Natural killer cell (primary cell): ENCODE measurements around the gene CARD18. TPM values are rescaled to one million over a fixed set of nuclear protein-coding genes. Genes with fewer than 3 reads are reported as not detected.

Source experiments
- ATAC-seq, 3 donors: fragments of 150-1000 bp in 2 of 3; fragments of 200-7000 bp in 1 of 3; cut with Tn5 transposase; 1 replicate in 1 of 3; 2 replicates in 2 of 3; pipeline ENCODE4 v1.10.0; 2021; ENCODE audit warnings: mild to moderate bottlenecking in 2 of 3, moderate library complexity in 2 of 3
- DNase-seq, 2 donors: peaks; one replicate each; pipeline versions ENCODE4 v3.0.0 to v3.0.0-alpha.2; 2013 to 2021; ENCODE audit warnings: mixed read lengths in 1 of 2
- H3K27ac ChIP-seq: one replicate; pipeline ENCODE4 v1.5.1; 2013; ENCODE audit warnings: mild to moderate bottlenecking, low read length
- H3K27me3 ChIP-seq: one replicate; pipeline ENCODE4 v1.6.1; 2013; ENCODE audit warnings: low read length; ENCODE audit not compliant: control insufficient read depth, insufficient read depth
- H3K36me3 ChIP-seq: one replicate; pipeline ENCODE4 v1.6.1; 2013; ENCODE audit warnings: low read length; ENCODE audit not compliant: control insufficient read depth, insufficient read depth
- H3K4me1 ChIP-seq: one replicate; pipeline ENCODE4 v1.6.1; 2013; ENCODE audit warnings: low read length; ENCODE audit not compliant: control insufficient read depth, insufficient read depth
- H3K4me3 ChIP-seq: one replicate; pipeline ENCODE4 v1.5.1; 2013; ENCODE audit warnings: low read length
- H3K9me3 ChIP-seq: one replicate; pipeline ENCODE4 v1.6.1; 2013; ENCODE audit warnings: low read length; ENCODE audit not compliant: control insufficient read depth, insufficient read depth
- H3K27ac Mint-ChIP-seq, 2 donors: one replicate each; pipeline ENCODE4 v1.8.0; 2022; ENCODE audit warnings: mild to moderate bottlenecking in 2 of 2, mixed read lengths in 2 of 2, moderate library complexity in 1 of 2
- H3K27me3 Mint-ChIP-seq, 2 donors: one replicate each; pipeline ENCODE4 v1.8.0; 2022; ENCODE audit warnings: low read depth in 2 of 2, mixed read lengths in 2 of 2
- H3K36me3 Mint-ChIP-seq: one replicate; pipeline ENCODE4 v1.8.0; 2022; ENCODE audit warnings: mixed read lengths
- H3K4me1 Mint-ChIP-seq, 2 donors: one replicate each; pipeline ENCODE4 v1.8.0; 2022; ENCODE audit warnings: mixed read lengths in 2 of 2
- H3K4me3 Mint-ChIP-seq: one replicate; pipeline ENCODE4 v1.8.0; 2022; ENCODE audit warnings: mild to moderate bottlenecking, moderate library complexity, mixed read lengths
- H3K9me3 Mint-ChIP-seq, 2 donors: one replicate each; pipeline ENCODE4 v1.8.0; 2022; ENCODE audit warnings: mixed read lengths in 2 of 2
- WGBS: methylation state at CpG from one replicate; pipeline ENCODE4 v1.1.7; 2013; ENCODE audit warnings: missing lambda C conversion rate; ENCODE audit not compliant: insufficient coverage; 5-methylcytosine and 5-hydroxymethylcytosine counted together
- intact Hi-C: fragments of 100-400 bp; cut with micrococcal nuclease; formaldehyde crosslinking; loops from one replicate; pipeline ENCODE4 v1.14.2; 2022
- total RNA-seq, 4 donors: library from RNA; stranded (reverse); fragments of 120-200 nt in 1 of 4; gene quantifications; one replicate each; pipeline versions ENCODE4 v1.2.3 to v1.2.4, GENCODE V29; 2013 to 2022
- TF ChIP-seq, protein P1 (sequence below): fragments of 200-600 bp; IDR thresholded peaks from one replicate; pipeline ENCODE4 v1.8.0; 2022; ENCODE audit warnings: antibody characterized with exemption

The CARD18 gene
- total RNA-seq, 3 donors from 2014 or later (not counting 1 experiment from before 2014, with no cell fraction given), result not detected

DNA sequence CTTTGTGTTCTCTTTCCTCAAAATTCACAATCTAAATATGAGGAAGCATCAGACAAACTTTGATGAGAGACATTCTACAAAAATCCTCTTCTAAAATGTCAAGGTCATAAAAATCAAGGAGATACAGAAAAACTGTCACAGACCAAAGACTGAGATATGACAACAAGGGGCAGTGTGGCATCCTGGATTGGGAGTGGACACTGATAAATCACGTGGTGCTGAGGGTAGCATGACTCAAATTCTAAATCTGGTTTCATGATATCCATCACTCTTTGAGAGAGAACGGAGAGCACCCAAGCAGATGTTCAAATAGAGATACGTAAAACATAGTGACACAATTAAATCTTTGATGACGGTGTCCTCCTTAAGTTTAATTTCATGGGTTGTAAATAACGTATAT, 13.0 kb upstream of the CARD18 start:
- WGBS, result 89% methylated on average over 4 of the region's 5 CpGs
- intact Hi-C loops, result no loop called here
- Mint-ChIP-seq H3K27ac (no peak overlapping the region), H3K4me1 (no peaks in the 10 kb centered on the region), H3K27me3 (peaks cover 0 to 6% of the 10 kb centered on the region in 2 donors), H3K9me3 (no peaks in the 10 kb centered on the region), H3K4me3 (no peak overlapping the region), H3K36me3 (no peaks in the 10 kb centered on the region)
- H3K36me3 ChIP-seq, result no peaks in the 10 kb centered on the region
- no peak overlapping the region for H3K27ac ChIP-seq
- ATAC-seq (no peak), DNase-seq (no peak)
- no peaks in the 10 kb centered on the region for H3K4me1 ChIP-seq
- H3K27me3 ChIP-seq, result no peaks in the 10 kb centered on the region
- TF ChIP-seq, protein P1, sequence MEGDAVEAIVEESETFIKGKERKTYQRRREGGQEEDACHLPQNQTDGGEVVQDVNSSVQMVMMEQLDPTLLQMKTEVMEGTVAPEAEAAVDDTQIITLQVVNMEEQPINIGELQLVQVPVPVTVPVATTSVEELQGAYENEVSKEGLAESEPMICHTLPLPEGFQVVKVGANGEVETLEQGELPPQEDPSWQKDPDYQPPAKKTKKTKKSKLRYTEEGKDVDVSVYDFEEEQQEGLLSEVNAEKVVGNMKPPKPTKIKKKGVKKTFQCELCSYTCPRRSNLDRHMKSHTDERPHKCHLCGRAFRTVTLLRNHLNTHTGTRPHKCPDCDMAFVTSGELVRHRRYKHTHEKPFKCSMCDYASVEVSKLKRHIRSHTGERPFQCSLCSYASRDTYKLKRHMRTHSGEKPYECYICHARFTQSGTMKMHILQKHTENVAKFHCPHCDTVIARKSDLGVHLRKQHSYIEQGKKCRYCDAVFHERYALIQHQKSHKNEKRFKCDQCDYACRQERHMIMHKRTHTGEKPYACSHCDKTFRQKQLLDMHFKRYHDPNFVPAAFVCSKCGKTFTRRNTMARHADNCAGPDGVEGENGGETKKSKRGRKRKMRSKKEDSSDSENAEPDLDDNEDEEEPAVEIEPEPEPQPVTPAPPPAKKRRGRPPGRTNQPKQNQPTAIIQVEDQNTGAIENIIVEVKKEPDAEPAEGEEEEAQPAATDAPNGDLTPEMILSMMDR, result no peak
- no peak overlapping the region for H3K4me3 ChIP-seq
- H3K9me3 ChIP-seq, result no peaks in the 10 kb centered on the region

DNA sequence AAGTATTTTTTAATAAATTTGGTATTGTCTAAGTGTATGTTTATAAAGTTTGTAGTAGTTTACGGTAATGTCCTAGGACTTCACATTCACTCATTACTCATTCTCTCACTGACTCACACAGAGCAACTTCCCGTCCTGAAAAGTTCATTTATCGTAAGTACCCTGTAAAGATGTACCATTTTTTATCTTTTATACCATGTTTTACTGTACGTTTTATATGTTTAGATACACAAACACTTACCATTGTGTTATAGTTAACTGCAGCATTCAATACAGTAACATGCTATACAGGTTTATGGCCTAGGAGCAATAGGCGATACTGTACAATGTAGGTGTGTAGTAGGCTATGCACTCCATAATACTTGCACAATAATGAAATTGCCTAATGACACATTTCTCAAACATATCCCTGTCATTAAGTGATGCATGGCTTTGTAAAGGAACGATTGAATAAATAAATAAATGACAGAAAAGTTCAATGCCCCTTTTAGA, 12.5 kb upstream of the CARD18 start:
- no peaks in the 10 kb centered on the region for H3K9me3 ChIP-seq
- Mint-ChIP-seq H3K36me3 (no peaks in the 10 kb centered on the region), H3K9me3 (no peaks in the 10 kb centered on the region), H3K27me3 (peaks cover 0 to 6% of the 10 kb centered on the region in 2 donors), H3K4me3 (no peak overlapping the region), H3K27ac (no peak overlapping the region), H3K4me1 (no peaks in the 10 kb centered on the region)
- H3K27me3 ChIP-seq, result no peaks in the 10 kb centered on the region
- DNase-seq (no peak), ATAC-seq (no peak)
- no peaks in the 10 kb centered on the region for H3K36me3 ChIP-seq
- TF ChIP-seq, protein P1, result no peak
- 100% methylated on average over 2 of the region's 6 CpGs for WGBS
- intact Hi-C loops, result no loop called here
- H3K4me3 ChIP-seq, result no peak overlapping the region
- H3K4me1 ChIP-seq, result no peaks in the 10 kb centered on the region
- H3K27ac ChIP-seq, result no peak overlapping the region

DNA sequence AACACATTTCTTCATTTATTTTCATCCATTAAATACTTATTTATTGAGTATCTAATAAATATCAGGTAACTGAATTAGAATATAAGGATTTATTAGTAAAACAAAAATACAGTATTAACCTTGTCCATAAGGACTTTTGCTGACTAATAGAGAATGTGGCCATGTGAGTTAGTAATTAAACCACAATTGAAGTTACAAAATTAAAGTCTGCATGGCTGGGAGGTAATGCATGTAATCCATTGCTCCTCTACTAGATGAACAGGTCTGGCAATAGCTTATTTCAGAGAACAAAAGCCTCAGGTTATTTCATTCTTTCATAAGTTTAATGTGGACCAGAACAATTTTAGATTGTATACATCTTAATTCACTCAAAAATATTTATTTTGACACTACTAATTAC, 9.9 kb upstream of the CARD18 start:
- no peaks in the 10 kb centered on the region for H3K36me3 Mint-ChIP-seq
- intact Hi-C loops, result no loop called here
- DNase-seq (no peak), ATAC-seq (no peak)
- peaks cover 8 to 11% of the 10 kb centered on the region in 2 donors for H3K27me3 Mint-ChIP-seq
- no peak overlapping the region for H3K4me3 Mint-ChIP-seq
- no peak overlapping the region for H3K27ac ChIP-seq
- H3K4me3 ChIP-seq, result no peak overlapping the region
- no peaks in the 10 kb centered on the region for H3K27me3 ChIP-seq
- no peaks in the 10 kb centered on the region for H3K9me3 Mint-ChIP-seq
- no peak overlapping the region for H3K27ac Mint-ChIP-seq
- no peaks in the 10 kb centered on the region for H3K4me1 ChIP-seq
- TF ChIP-seq, protein P1, result no peak
- H3K36me3 ChIP-seq, result no peaks in the 10 kb centered on the region
- no peaks in the 10 kb centered on the region for H3K9me3 ChIP-seq
- H3K4me1 Mint-ChIP-seq, result no peaks in the 10 kb centered on the region

DNA sequence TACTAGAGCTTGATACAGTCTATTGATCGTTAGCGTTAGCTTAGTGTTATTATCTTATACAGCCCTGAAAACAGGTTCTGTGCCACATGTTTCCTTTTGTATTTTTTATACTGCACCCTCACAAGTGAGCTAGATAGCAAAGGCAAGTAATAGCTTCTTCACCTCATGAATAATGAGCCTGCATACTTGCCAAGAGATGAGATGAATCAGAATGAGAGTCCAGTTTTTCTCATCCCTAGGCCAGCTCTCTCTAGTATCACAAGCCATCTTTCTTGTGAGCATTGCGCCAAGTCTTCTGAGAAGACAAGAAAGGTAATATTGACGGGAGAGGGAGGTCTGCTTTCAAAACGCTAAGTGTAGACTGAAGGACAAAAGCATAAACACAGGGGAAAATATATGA, 8.7 kb upstream of the CARD18 start:
- Histone ChIP-seq H3K27ac (no peak overlapping the region), H3K4me3 (no peak overlapping the region), H3K9me3 (no peaks in the 10 kb centered on the region), H3K36me3 (no peaks in the 10 kb centered on the region), H3K4me1 (no peaks in the 10 kb centered on the region), H3K27me3 (no peaks in the 10 kb centered on the region)
- intact Hi-C loops, result no loop called here
- 94% methylated on average over 5 of the region's 5 CpGs for WGBS
- ATAC-seq, result no peak
- Mint-ChIP-seq H3K9me3 (no peaks in the 10 kb centered on the region), H3K36me3 (no peaks in the 10 kb centered on the region), H3K4me3 (no peak overlapping the region), H3K27ac (no peak overlapping the region), H3K4me1 (no peaks in the 10 kb centered on the region), H3K27me3 (peaks cover 8 to 11% of the 10 kb centered on the region in 2 donors)
- no peak for DNase-seq
- TF ChIP-seq, protein P1, result no peak
